ENCODE data around the gene NPY4R2.
"Not testable (repeated sequence)": the region's sequence is repeated elsewhere in the genome, so short reads cannot be mapped to it uniquely, and the experiment has no call there.

NPY4R2 gene

GRCh38 chr10:47918475-47918874 is at the start of gene NPY4R2:
Gene NPY4R2 (plus strand): TSS chr10:47918662. CDS start chr10:47921988, 3,326 bp downstream.
- H3K4me3 ChIP-seq (replicated peaks in 1 of 2; ENCODE audit: low read depth in 2 of 2, low read length in 2 of 2); DNase-seq (ENCODE audit: low read depth in 2 of 2): not testable (repeated sequence)

DNA sequence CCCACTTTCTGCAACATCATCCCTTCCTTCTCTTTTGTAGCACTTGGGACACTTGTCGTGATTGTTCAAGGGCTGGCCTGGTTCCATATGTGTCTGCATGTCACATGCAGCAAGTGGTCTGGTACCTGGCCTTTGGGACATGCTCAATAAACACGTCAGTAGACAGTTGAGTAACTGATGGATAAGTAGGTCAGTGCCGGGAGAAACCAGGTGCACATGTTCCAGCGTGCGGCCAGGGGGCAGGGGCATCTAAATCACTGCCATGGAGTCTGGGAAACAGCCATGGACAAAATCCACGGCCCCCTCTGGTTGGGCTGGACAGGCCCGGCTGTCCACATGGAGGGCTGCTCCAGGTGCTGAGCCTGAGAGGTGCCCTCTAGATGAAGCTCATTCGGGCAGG is 47.6 kb upstream of the NPY4R2 start:
- H3K4me3 ChIP-seq (replicated peaks in 1 of 2; ENCODE audit: low read depth in 2 of 2, low read length in 2 of 2); DNase-seq (ENCODE audit: low read depth in 2 of 2): not testable (repeated sequence)

DNA sequence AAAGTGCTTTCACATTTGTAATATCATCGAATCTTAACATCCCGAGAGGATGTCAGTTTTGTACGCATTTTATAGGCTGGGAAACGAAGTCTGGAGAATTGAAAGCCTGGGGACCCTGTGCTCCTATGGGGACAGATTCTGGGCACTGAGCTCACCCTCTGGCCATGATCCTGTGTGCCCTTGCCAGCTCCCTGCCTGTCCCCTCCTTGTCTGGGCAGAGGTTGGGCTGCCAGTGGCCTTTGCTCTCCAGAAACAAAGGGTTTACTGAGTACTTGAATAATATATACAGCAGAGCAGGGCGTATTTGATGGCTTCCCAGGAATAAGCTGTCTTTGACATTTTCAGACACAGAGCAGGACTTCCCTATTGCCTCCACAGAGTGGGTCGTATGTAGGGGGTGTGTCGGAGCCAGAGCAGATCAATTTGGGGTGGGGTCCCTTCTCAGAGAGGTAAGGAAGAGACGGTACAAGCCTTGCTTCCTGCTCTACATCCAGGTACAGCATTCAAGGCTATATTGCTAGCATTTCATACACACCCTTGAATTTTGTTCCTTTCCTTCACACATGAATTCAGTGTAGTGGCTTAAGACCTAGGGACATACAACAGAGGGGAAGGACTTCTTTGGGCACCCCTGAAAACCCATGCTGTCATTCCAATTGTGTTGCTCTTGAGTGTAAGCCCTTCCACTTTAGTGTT is 46.8 kb upstream of the NPY4R2 start:
- not testable (repeated sequence) for DNase-seq (ENCODE audit: low read depth in 2 of 2); H3K4me3 ChIP-seq (replicated peaks in 1 of 2; ENCODE audit: low read depth in 2 of 2, low read length in 2 of 2)

- not testable (repeated sequence) for H3K4me3 ChIP-seq (replicated peaks in 1 of 2; ENCODE audit: low read depth in 2 of 2, low read length in 2 of 2); DNase-seq (ENCODE audit: low read depth in 2 of 2)
These were observed 46.2 kb upstream of the NPY4R2 start for GRCh38 chr10:47872236-47872635.

- DNase-seq (ENCODE audit: low read depth in 2 of 2); H3K4me3 ChIP-seq (replicated peaks in 1 of 2; ENCODE audit: low read depth in 2 of 2, low read length in 2 of 2): not testable (repeated sequence)
These were observed 34.2 kb upstream of the NPY4R2 start for GRCh38 chr10:47884239-47884638.

- H3K4me3 ChIP-seq (replicated peaks in 1 of 2; ENCODE audit: low read depth in 2 of 2, low read length in 2 of 2); DNase-seq (ENCODE audit: low read depth in 2 of 2): not testable (repeated sequence)
These were observed 33.5 kb upstream of the NPY4R2 start for GRCh38 chr10:47884934-47885333.

DNA sequence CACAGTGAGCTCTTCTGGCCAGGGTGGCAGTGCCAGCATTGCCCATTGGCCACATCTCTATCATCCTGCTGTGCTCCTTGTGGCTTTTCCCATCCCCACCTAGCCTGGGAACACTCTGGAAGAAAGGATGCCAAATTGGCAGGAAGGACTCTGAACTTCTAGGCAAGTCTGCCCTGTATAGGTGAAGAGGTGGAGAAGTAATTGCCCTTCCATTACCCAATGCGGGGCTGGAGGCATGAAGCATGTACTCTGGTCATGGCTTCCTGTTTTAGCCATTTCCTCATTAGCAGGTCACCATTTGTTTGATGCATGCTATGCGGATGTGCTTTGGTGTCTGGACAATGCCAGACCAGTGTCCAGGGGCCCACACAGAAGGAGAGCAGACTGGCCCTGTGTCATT is 32.1 kb upstream of the NPY4R2 start:
- not testable (repeated sequence) for H3K4me3 ChIP-seq (replicated peaks in 1 of 2; ENCODE audit: low read depth in 2 of 2, low read length in 2 of 2); DNase-seq (ENCODE audit: low read depth in 2 of 2)

DNA sequence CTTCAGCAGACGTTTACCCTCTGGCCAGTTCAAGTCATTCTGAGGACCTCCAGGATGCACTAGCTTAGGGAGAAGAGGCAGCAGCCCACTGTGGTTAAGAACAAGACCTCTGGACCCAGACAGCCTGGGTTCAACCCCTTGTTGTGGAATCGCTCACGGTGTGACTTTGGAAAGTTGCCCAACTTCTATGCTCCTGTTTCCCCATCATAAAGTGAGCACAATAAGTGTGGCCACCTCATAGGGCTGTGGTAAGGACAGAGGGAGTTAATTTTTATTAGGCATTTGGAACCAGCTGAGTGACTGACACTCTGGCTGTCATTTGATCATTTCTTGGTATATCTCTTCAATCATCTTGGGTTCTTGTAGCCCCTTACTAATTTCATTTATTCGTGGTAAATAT is 31.6 kb upstream of the NPY4R2 start:
- DNase-seq (ENCODE audit: low read depth in 2 of 2): not testable (repeated sequence)

GRCh38 chr10:47890737-47891136 is 27.7 kb upstream of the NPY4R2 start:
- DNase-seq (ENCODE audit: low read depth in 2 of 2): not testable (repeated sequence)

More for the DNA sequence above, 31.6 kb upstream of the NPY4R2 start:
- H3K4me3 ChIP-seq (replicated peaks in 1 of 2; ENCODE audit: low read depth in 2 of 2, low read length in 2 of 2): not testable (repeated sequence)

DNA sequence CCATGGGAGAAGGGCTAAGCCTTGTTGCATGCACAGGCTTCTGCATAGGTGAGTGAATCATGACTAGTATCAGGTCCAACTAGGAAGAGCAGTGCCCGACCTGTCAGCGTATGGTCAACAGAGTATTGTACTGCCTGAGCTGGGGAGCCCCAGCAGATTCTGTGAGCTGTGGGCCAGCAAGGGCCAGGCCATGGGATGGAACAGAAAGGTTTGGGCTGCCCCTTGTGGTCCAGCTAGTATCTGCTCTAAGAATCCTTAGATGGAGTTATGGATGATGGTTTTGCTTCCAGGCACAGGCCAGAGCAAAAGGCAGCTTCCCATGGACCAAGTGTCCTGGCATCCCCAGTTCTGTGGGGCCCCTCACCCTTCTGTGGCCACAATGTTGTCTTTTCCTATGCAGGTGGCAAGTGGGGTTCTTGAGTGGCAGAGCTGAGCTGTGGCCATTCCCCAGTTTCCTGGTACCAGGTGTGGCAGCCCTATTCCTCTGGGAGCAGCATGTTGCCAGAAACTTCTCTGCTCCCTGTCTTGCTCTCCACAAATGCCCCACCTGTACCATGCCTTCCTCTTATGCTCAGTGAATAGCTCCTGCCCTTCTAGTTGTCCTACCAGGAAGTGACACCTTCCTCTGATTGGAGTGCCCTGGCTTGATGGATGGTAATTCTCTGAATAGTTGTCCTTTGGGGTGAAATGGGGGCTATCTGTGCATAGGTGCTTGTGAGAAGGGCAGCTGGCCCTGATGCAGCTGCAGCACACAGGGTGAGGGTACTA is 25.8 kb upstream of the NPY4R2 start:
- not testable (repeated sequence) for DNase-seq (ENCODE audit: low read depth in 2 of 2)

More at GRCh38 chr10:47890737-47891136, 27.7 kb upstream of the NPY4R2 start:
- H3K4me3 ChIP-seq (replicated peaks in 1 of 2; ENCODE audit: low read depth in 2 of 2, low read length in 2 of 2): not testable (repeated sequence)

DNA sequence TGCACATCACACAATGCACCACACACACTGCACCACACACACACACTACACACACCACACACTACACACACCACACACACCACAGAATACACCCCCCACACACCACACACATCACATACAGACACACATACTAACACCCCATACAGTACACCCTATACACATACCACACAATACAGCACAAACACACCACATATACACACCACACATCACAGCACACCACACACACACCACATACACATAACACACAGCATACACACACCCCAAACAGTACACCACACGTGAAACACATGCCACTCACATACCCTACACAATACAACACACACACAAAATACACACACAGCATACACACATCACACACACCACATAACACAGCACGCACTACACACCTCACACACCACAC is 23.9 kb upstream of the NPY4R2 start:
- not testable (repeated sequence) for DNase-seq (ENCODE audit: low read depth in 2 of 2); H3K4me3 ChIP-seq (replicated peaks in 1 of 2; ENCODE audit: low read depth in 2 of 2, low read length in 2 of 2)

More for the DNA sequence above, 25.8 kb upstream of the NPY4R2 start:
- H3K4me3 ChIP-seq (replicated peaks in 1 of 2; ENCODE audit: low read depth in 2 of 2, low read length in 2 of 2): not testable (repeated sequence)

GRCh38 chr10:47897813-47898212 is 20.6 kb upstream of the NPY4R2 start:
- DNase-seq (ENCODE audit: low read depth in 2 of 2); H3K4me3 ChIP-seq (replicated peaks in 1 of 2; ENCODE audit: low read depth in 2 of 2, low read length in 2 of 2): not testable (repeated sequence)

- DNase-seq (ENCODE audit: low read depth in 2 of 2); H3K4me3 ChIP-seq (replicated peaks in 1 of 2; ENCODE audit: low read depth in 2 of 2, low read length in 2 of 2): not testable (repeated sequence)
These were observed 9.1 kb upstream of the NPY4R2 start for GRCh38 chr10:47909333-47909732.

DNA sequence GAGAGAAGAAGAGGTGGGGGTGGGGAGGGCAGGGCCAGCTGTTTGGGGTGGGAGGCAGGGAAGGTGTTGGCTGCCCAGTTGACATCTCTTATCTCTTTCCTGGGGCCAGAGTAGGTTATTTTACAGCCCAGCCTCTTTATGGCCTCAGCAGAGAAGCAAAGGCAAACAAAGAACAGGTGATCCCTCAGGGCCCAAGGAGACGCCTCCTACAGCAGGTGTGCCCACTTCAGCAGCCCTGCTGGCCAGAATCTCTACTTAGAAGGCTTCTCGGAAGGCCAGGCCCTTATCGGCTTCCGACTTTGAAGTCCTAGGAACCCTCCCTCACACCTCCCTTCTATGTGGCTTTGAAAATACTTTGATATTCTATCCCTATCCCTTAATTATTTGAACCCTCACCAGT is 8.0 kb upstream of the NPY4R2 start:
- H3K4me3 ChIP-seq (replicated peaks in 1 of 2; ENCODE audit: low read depth in 2 of 2, low read length in 2 of 2); DNase-seq (ENCODE audit: low read depth in 2 of 2): not testable (repeated sequence)

GRCh38 chr10:47914052-47914451 is 4.4 kb upstream of the NPY4R2 start:
- DNase-seq (ENCODE audit: low read depth in 2 of 2); H3K4me3 ChIP-seq (replicated peaks in 1 of 2; ENCODE audit: low read depth in 2 of 2, low read length in 2 of 2): not testable (repeated sequence)
